Endothelial cell of umbilical vein (primary cell): ENCODE data around the gene OR52B6.

Experiments
- EZH2 ChIP-seq: IDR thresholded peaks from 2 replicates; pipeline ENCODE4 v1.6.1; 2012; ENCODE audit warnings: borderline replicate concordance, low read depth, mild to moderate bottlenecking, moderate library complexity, low read length, inconsistent platforms; ENCODE audit not compliant: severe bottlenecking
- FOS ChIP-seq: IDR thresholded peaks from 2 replicates; pipeline ENCODE4 v1.6.1; 2011; ENCODE audit warnings: mild to moderate bottlenecking, low read length, moderate library complexity, borderline replicate concordance; ENCODE audit not compliant: insufficient read depth
- JUN ChIP-seq: IDR thresholded peaks from 2 replicates; pipeline ENCODE4 v1.6.1; 2011; ENCODE audit warnings: borderline replicate concordance, low read depth; ENCODE audit not compliant: insufficient read length, insufficient read depth
- POLR2A ChIP-seq: IDR thresholded peaks from 2 replicates; pipeline ENCODE4 v1.6.1; 2012; ENCODE audit warnings: low read depth, mild to moderate bottlenecking, control low read depth, low read length
- POLR2AphosphoS5 ChIP-seq: IDR thresholded peaks from 2 replicates; pipeline ENCODE4 v1.6.1; 2012; ENCODE audit warnings: low read depth, mild to moderate bottlenecking, control low read depth, low read length, moderate library complexity; ENCODE audit not compliant: insufficient read depth
- TF ChIP-seq, protein P1 (sequence below), 2 donors: IDR thresholded peaks; 1 replicate in 1 of 2; 2 replicates in 1 of 2; pipeline ENCODE4 v1.5.1; 2011; ENCODE audit warnings: low read length in 2 of 2, mild to moderate bottlenecking in 2 of 2, moderate library complexity in 2 of 2, control low read depth in 1 of 2, inconsistent platforms in 1 of 2, low read depth in 1 of 2; ENCODE audit not compliant: insufficient read depth in 1 of 2; ENCODE audit errors: extremely low read depth in 1 of 2
- TF ChIP-seq, protein P2 (sequence below): IDR thresholded peaks from 2 replicates; pipeline ENCODE4 v1.6.1; 2011; ENCODE audit not compliant: insufficient read depth, insufficient read length

DNA sequence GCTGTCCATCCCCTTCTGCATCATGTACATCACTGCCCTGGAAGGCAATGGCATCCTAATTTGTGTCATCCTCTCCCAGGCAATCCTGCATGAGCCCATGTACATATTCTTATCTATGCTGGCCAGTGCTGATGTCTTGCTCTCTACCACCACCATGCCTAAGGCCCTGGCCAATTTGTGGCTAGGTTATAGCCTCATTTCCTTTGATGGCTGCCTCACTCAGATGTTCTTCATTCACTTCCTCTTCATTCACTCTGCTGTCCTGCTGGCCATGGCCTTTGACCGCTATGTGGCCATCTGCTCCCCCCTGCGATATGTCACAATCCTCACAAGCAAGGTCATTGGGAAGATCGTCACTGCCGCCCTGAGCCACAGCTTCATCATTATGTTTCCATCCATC is 337 bp downstream of the OR52B6 start:
- TF ChIP-seq, protein P1, sequence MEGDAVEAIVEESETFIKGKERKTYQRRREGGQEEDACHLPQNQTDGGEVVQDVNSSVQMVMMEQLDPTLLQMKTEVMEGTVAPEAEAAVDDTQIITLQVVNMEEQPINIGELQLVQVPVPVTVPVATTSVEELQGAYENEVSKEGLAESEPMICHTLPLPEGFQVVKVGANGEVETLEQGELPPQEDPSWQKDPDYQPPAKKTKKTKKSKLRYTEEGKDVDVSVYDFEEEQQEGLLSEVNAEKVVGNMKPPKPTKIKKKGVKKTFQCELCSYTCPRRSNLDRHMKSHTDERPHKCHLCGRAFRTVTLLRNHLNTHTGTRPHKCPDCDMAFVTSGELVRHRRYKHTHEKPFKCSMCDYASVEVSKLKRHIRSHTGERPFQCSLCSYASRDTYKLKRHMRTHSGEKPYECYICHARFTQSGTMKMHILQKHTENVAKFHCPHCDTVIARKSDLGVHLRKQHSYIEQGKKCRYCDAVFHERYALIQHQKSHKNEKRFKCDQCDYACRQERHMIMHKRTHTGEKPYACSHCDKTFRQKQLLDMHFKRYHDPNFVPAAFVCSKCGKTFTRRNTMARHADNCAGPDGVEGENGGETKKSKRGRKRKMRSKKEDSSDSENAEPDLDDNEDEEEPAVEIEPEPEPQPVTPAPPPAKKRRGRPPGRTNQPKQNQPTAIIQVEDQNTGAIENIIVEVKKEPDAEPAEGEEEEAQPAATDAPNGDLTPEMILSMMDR (IDR thresholded peaks at IDR 0.05; ENCODE audit: extremely low read depth in 1 of 2, insufficient read depth in 1 of 2, low read depth in 1 of 2, low read length in 2 of 2) = no peak
- no peak for TF ChIP-seq POLR2A
- no peak for TF ChIP-seq EZH2
- TF ChIP-seq JUN = no peak
- no peak for TF ChIP-seq FOS
- TF ChIP-seq, protein P2, sequence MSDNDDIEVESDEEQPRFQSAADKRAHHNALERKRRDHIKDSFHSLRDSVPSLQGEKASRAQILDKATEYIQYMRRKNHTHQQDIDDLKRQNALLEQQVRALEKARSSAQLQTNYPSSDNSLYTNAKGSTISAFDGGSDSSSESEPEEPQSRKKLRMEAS = no peak
- TF ChIP-seq POLR2AphosphoS5 = no peak
